ENCODE measurements around the gene OLFM1.

OLFM1 gene

DNA sequence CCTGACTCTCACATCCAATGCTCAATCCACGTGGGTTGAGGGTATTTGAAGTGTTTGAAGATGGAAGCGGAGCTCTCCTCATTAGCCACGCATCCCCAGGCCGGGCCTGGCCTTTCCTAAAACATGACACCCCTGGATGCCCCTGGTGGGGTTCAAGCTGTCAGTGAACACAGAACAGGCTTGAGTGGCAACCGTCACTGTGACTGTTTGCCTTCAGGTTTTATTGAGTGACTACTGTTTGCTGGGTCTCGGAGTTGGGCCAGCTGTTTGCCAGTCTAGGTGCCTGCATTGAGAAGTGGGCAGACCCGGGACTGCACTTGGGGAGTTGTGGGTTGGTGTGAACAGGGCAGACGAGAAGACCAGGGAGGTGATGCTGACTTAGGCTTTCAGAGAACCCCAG is 7.8 kb upstream of the OLFM1 start:
- Histone ChIP-seq H4K20me1 (ENCODE audit: insufficient read depth, low read length) (no peaks in the 10 kb centered on the region), H3K27ac (ENCODE audit: low read length) (no peak overlapping the region), H3K9me3 (ENCODE audit: insufficient read depth, low read length) (no peaks in the 10 kb centered on the region), H3K79me2 (ENCODE audit: low read length) (no peaks in the 10 kb centered on the region), H3K27me3 (ENCODE audit: low read depth, low read length) (peaks cover 8% of the 10 kb centered on the region; the same call in 1 of the 2 replicates), H3K4me1 (ENCODE audit: low read length) (no peaks in the 10 kb centered on the region), H3K4me3 (ENCODE audit: low read length) (no peak overlapping the region), H3K9ac (ENCODE audit: low read length) (no peak overlapping the region), H2AFZ (ENCODE audit: low read depth, low read length) (no peak overlapping the region), H3K36me3 (replicated peaks; ENCODE audit: low read depth, low read length) (no peaks in the 10 kb centered on the region), H3K4me2 (ENCODE audit: low read length) (no peak overlapping the region)
- no peak for TF ChIP-seq EZH2phosphoT487 (IDR thresholded peaks at IDR 0.05; ENCODE audit: low read depth)
- TF ChIP-seq, protein P1, sequence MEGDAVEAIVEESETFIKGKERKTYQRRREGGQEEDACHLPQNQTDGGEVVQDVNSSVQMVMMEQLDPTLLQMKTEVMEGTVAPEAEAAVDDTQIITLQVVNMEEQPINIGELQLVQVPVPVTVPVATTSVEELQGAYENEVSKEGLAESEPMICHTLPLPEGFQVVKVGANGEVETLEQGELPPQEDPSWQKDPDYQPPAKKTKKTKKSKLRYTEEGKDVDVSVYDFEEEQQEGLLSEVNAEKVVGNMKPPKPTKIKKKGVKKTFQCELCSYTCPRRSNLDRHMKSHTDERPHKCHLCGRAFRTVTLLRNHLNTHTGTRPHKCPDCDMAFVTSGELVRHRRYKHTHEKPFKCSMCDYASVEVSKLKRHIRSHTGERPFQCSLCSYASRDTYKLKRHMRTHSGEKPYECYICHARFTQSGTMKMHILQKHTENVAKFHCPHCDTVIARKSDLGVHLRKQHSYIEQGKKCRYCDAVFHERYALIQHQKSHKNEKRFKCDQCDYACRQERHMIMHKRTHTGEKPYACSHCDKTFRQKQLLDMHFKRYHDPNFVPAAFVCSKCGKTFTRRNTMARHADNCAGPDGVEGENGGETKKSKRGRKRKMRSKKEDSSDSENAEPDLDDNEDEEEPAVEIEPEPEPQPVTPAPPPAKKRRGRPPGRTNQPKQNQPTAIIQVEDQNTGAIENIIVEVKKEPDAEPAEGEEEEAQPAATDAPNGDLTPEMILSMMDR (IDR thresholded peaks at IDR 0.05; ENCODE audit: low read depth, low read length) = no peak

DNA sequence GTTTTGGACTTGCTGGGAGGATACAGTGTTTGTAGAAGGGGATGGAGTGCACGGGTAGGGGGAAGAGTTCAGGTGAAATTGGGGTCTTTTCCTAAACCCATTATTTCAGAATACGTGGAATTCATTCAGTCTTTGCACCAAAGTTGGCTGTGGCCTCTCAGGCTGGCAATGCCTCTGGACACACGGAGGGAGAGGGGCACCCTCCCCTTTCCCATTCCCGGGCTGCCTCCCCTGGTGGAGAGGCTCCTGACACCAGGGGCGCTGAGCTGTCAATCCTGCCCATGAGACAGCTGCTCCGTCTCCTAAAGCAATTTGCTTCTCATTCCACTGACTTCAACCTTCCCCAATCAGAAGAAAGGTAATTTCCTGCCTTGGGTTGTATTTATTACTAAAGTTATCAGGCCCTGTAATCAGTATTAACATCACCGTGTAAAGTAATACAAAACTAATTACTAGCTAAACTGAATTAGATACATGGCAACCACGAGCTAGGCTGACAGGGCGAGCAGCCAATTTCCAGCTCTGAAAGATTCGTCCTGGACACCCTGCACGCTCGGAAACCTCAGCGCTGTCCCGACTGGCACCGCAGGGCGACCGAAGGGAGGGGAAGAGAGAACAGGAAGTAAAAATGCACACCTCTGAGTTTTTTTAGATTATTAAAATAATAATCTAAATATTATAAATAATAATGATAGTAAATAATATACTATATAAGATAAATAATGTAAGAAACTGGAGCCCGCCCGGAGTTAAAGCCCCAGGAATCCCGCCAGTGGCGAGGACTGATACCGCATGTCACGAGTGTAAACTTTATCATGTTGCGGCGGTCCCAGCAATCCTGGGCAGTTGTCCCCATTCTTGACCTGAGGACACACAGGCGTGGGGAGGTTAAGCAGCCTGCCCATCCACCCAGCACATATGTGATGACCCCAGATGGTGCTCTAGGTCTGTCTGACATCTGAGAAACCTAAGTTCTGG is 6.9 kb upstream of the OLFM1 start:
- H4K20me1 ChIP-seq (ENCODE audit: insufficient read depth, low read length) = no peaks in the 10 kb centered on the region

DNA sequence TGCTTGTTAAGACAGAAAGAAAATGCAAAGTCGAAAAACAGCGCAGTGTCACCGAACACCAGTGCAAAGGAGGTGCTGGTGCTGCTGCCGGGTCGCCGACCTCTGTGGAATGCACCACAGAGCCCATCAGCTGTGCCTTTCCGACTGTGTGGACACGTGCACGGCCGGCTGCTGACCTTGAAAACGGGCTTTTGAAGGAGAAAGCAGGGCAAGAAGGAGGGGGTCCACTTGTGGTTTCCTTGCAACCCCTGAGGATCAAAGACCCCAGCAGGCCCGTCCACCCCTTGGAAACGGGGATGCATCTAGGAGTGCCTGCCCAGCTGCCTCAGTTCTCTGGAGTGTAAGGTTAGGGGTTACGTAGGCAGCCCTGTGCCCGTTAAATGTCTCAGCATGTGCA is 6.2 kb upstream of the OLFM1 start:
- Histone ChIP-seq H2AFZ (ENCODE audit: low read depth, low read length) (no peak overlapping the region), H3K27me3 (ENCODE audit: low read depth, low read length) (peaks cover 10% of the 10 kb centered on the region; the same call in 1 of the 2 replicates), H3K79me2 (ENCODE audit: low read length) (no peaks in the 10 kb centered on the region), H3K9ac (ENCODE audit: low read length) (no peak overlapping the region), H3K4me3 (ENCODE audit: low read length) (no peak overlapping the region), H3K4me1 (ENCODE audit: low read length) (no peaks in the 10 kb centered on the region), H3K4me2 (ENCODE audit: low read length) (no peak overlapping the region), H3K36me3 (replicated peaks; ENCODE audit: low read depth, low read length) (no peaks in the 10 kb centered on the region), H4K20me1 (ENCODE audit: insufficient read depth, low read length) (no peaks in the 10 kb centered on the region), H3K9me3 (ENCODE audit: insufficient read depth, low read length) (no peaks in the 10 kb centered on the region), H3K27ac (ENCODE audit: low read length) (no peak overlapping the region)
- no peak for TF ChIP-seq EZH2phosphoT487 (IDR thresholded peaks at IDR 0.05; ENCODE audit: low read depth)
- TF ChIP-seq, protein P1 (IDR thresholded peaks at IDR 0.05; ENCODE audit: low read depth, low read length) = no peak

More for the DNA sequence above, 6.9 kb upstream of the OLFM1 start:
- Histone ChIP-seq H3K27me3 (ENCODE audit: low read depth, low read length) (peaks cover 10% of the 10 kb centered on the region; the same call in 1 of the 2 replicates), H3K4me1 (ENCODE audit: low read length) (no peaks in the 10 kb centered on the region), H3K79me2 (ENCODE audit: low read length) (no peaks in the 10 kb centered on the region), H3K4me2 (ENCODE audit: low read length) (no peak overlapping the region), H3K27ac (ENCODE audit: low read length) (no peak overlapping the region), H3K9me3 (ENCODE audit: insufficient read depth, low read length) (no peaks in the 10 kb centered on the region), H3K36me3 (replicated peaks; ENCODE audit: low read depth, low read length) (no peaks in the 10 kb centered on the region), H2AFZ (ENCODE audit: low read depth, low read length) (no peak overlapping the region), H3K9ac (ENCODE audit: low read length) (no peak overlapping the region), H3K4me3 (ENCODE audit: low read length) (no peak overlapping the region)
- TF ChIP-seq EZH2phosphoT487 (IDR thresholded peaks at IDR 0.05; ENCODE audit: low read depth) = no peak
- TF ChIP-seq, protein P1 (IDR thresholded peaks at IDR 0.05; ENCODE audit: low read depth, low read length) = no peak

DNA sequence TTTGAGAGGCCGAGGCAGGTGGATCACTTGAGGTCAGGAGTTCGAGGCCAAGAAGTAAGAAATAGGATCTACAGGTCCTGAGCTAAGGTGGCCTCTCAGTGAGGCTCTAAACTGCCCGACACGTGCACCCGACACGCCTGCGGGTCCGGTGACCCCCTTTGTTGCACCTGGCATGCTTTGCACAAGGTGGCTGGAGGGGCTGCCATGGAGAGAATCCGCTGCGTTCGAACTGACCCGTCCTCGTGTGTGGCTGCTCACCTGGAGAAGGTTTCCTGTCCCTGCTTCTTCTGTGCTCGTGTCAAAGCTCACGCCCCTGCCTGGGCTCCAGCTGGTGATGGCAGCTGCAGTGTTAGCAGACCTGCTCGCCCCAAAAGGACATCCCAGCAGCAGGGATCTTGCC is 5.7 kb upstream of the OLFM1 start:
- Histone ChIP-seq H3K27me3 (ENCODE audit: low read depth, low read length) (peaks cover 10% of the 10 kb centered on the region; the same call in 1 of the 2 replicates), H3K4me1 (ENCODE audit: low read length) (no peaks in the 10 kb centered on the region), H3K4me2 (ENCODE audit: low read length) (no peak overlapping the region), H3K4me3 (ENCODE audit: low read length) (no peak overlapping the region), H4K20me1 (ENCODE audit: insufficient read depth, low read length) (no peaks in the 10 kb centered on the region), H2AFZ (ENCODE audit: low read depth, low read length) (no peak overlapping the region), H3K9me3 (ENCODE audit: insufficient read depth, low read length) (no peaks in the 10 kb centered on the region), H3K36me3 (replicated peaks; ENCODE audit: low read depth, low read length) (no peaks in the 10 kb centered on the region), H3K79me2 (ENCODE audit: low read length) (no peaks in the 10 kb centered on the region), H3K27ac (ENCODE audit: low read length) (no peak overlapping the region), H3K9ac (ENCODE audit: low read length) (no peak overlapping the region)
- TF ChIP-seq, protein P1 (IDR thresholded peaks at IDR 0.05; ENCODE audit: low read depth, low read length) = no peak
- no peak for TF ChIP-seq EZH2phosphoT487 (IDR thresholded peaks at IDR 0.05; ENCODE audit: low read depth)
